ENCODE data around the gene KIAA0319L. TPM values are rescaled to one million over a fixed set of nuclear protein-coding genes. Genes with fewer than 3 reads are reported as not detected.
A peak's percentile ranks its signal among the peaks of the same experiment; 100 is the strongest.

KIAA0319L gene
- total and polyA plus RNA-seq, 2 donors (not counting 3 experiments of a cell fraction or from before 2014, with no cell fraction given) = 31.4 to 43.4 TPM

GRCh38 chr1:35555601-35556477, 1.4 kb downstream of the KIAA0319L start:
- intact Hi-C loops (cut with micrococcal nuclease) (loop anchor here (2.0 to 10.0 kb wide), 3 partner anchors 105 to 364 kb away; partner anchors contain the start of gene SFPQ), dilution Hi-C loops (cut with MboI; ENCODE audit: extremely low pct_ligation_motif_present, low sequenced_read_pairs) (no loop called here)
- no TSS peak for BruUV-seq (replicated peaks)
- Histone ChIP-seq H3K9me1 (replicated peaks; ENCODE audit: control insufficient read depth, extremely low read depth, insufficient read depth, low read length) (no peaks in the 10 kb centered on the region), H2AFZ (ENCODE audit: low read depth, low read length) (no peak overlapping the region), H3K27ac (ENCODE audit: insufficient read depth, low read depth, low read length) (no peak overlapping the region), H4K20me1 (replicated peaks; ENCODE audit: control insufficient read depth, extremely low read depth, insufficient read depth, low read length) (no peaks in the 10 kb centered on the region), H3K36me3 (ENCODE audit: control insufficient read depth in 2 of 2, extremely low read depth in 1 of 2, insufficient read depth in 2 of 2, low read length in 2 of 2) (no peaks in the 10 kb centered on the region), H3K79me2 (ENCODE audit: control insufficient read depth, insufficient read depth, low read length) (peaks cover 13% of the 10 kb centered on the region), H3K9ac (replicated peaks; ENCODE audit: extremely low read depth, insufficient read depth, low read length) (no peak overlapping the region), H3K4me2 (ENCODE audit: insufficient read depth, low read length) (peak overlapping the region; percentile 93), H3K4me1 (ENCODE audit: control insufficient read depth, extremely low read depth, insufficient read depth, low read length) (peaks cover 6% of the 10 kb centered on the region), H3K9me3 (replicated peaks; ENCODE audit: control insufficient read depth, insufficient read depth, low read length) (no peaks in the 10 kb centered on the region), H3K4me3 (replicated peaks in 1 of 3; ENCODE audit: insufficient read depth in 1 of 3, low read depth in 1 of 3, low read length in 3 of 3) (peak overlapping the region in 1 of 3 experiments; percentile 59), H3K27me3 (ENCODE audit: control insufficient read depth in 2 of 2, insufficient read depth in 2 of 2, low read length in 2 of 2) (no peaks in the 10 kb centered on the region)
- FAIRE-seq (peak; percentile 47), DNase-seq (ENCODE audit: low read depth, low spot score) (no peak)
- ChIA-PET POLR2A (interaction anchor here (2.3 kb wide), 1 partner anchor 104 kb away, joined by 15 read pairs; no protein-coding TSS in a partner anchor), CTCF (interaction anchor here (0.7 to 8.5 kb wide), 5 partner anchors 9 to 103 kb away, joined by 3 to 155 read pairs (median 9); no protein-coding TSS in a partner anchor)
- TF ChIP-seq POLR2AphosphoS5 (IDR thresholded peaks at IDR 0.05; ENCODE audit: insufficient read depth, low read depth, low read length) = no peak
- TF ChIP-seq FOS (IDR thresholded peaks at IDR 0.05; ENCODE audit: borderline replicate concordance, insufficient read depth, low read length) = no peak
- no peak for TF ChIP-seq GATA2 (IDR thresholded peaks at IDR 0.05; ENCODE audit: insufficient read depth, insufficient read length, low read depth, low read length)
- TF ChIP-seq, protein P1, sequence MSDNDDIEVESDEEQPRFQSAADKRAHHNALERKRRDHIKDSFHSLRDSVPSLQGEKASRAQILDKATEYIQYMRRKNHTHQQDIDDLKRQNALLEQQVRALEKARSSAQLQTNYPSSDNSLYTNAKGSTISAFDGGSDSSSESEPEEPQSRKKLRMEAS (IDR thresholded peaks at IDR 0.05; ENCODE audit: insufficient read depth, insufficient read length) = no peak

DNA sequence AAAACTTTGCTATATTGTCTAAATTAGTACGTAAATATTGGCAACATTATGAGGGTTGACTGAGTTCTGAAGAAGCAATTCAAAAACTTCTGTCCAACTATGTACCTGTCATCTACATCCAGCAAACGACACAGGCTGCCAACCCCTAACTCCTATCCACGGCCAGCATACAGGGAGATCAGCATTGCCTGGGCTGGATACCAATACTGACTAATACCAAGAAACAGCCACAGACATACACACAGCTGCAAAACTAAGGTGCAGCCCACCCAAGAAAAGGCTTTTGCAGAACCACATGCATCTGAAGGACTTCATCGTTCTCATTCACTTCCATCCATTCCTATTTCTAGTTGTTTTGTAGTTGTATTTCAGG, 2.0 kb downstream of the KIAA0319L start:
- no peaks in the 10 kb centered on the region for H3K27me3 ChIP-seq (ENCODE audit: control insufficient read depth in 2 of 2, insufficient read depth in 2 of 2, low read length in 2 of 2)
- H3K4me3 ChIP-seq (replicated peaks in 1 of 3; ENCODE audit: insufficient read depth in 1 of 3, low read depth in 1 of 3, low read length in 3 of 3) = no peak overlapping the region
- no peaks in the 10 kb centered on the region for H3K9me1 ChIP-seq (replicated peaks; ENCODE audit: control insufficient read depth, extremely low read depth, insufficient read depth, low read length)
- H3K9me3 ChIP-seq (replicated peaks; ENCODE audit: control insufficient read depth, insufficient read depth, low read length) = no peaks in the 10 kb centered on the region
- POLR2A ChIA-PET = no interaction called here
- intact Hi-C loops (cut with micrococcal nuclease) = loop anchor here (5.0 to 10.0 kb wide), 2 partner anchors 270 to 363 kb away; partner anchors contain the start of gene SFPQ
- H3K9ac ChIP-seq (replicated peaks; ENCODE audit: extremely low read depth, insufficient read depth, low read length) = no peak overlapping the region
- TF ChIP-seq EZH2 (IDR thresholded peaks at IDR 0.05; ENCODE audit: borderline replicate concordance, low read depth, low read length, severe bottlenecking) (no peak), FOS (IDR thresholded peaks at IDR 0.05; ENCODE audit: borderline replicate concordance, insufficient read depth, low read length) (no peak), POLR2A (IDR thresholded peaks at IDR 0.05; ENCODE audit: low read depth, low read length) (no peak), GATA2 (IDR thresholded peaks at IDR 0.05; ENCODE audit: insufficient read depth, insufficient read length, low read depth, low read length) (no peak), JUN (IDR thresholded peaks at IDR 0.05; ENCODE audit: borderline replicate concordance, insufficient read depth, insufficient read length, low read depth) (no peak), MYC (IDR thresholded peaks at IDR 0.05; ENCODE audit: low read depth, low read length) (no peak), POLR2AphosphoS5 (IDR thresholded peaks at IDR 0.05; ENCODE audit: insufficient read depth, low read depth, low read length) (no peak)
- TF ChIP-seq, protein P2, sequence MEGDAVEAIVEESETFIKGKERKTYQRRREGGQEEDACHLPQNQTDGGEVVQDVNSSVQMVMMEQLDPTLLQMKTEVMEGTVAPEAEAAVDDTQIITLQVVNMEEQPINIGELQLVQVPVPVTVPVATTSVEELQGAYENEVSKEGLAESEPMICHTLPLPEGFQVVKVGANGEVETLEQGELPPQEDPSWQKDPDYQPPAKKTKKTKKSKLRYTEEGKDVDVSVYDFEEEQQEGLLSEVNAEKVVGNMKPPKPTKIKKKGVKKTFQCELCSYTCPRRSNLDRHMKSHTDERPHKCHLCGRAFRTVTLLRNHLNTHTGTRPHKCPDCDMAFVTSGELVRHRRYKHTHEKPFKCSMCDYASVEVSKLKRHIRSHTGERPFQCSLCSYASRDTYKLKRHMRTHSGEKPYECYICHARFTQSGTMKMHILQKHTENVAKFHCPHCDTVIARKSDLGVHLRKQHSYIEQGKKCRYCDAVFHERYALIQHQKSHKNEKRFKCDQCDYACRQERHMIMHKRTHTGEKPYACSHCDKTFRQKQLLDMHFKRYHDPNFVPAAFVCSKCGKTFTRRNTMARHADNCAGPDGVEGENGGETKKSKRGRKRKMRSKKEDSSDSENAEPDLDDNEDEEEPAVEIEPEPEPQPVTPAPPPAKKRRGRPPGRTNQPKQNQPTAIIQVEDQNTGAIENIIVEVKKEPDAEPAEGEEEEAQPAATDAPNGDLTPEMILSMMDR (IDR thresholded peaks at IDR 0.05; ENCODE audit: extremely low read depth in 1 of 2, insufficient read depth in 1 of 2, low read depth in 1 of 2, low read length in 2 of 2) = no peak
- TF ChIP-seq, protein P1 (IDR thresholded peaks at IDR 0.05; ENCODE audit: insufficient read depth, insufficient read length) = no peak
- no peak for FAIRE-seq
- no peak overlapping the region for H3K27ac ChIP-seq (ENCODE audit: insufficient read depth, low read depth, low read length)
- BruUV-seq (replicated peaks) = no TSS peak
- H3K79me2 ChIP-seq (ENCODE audit: control insufficient read depth, insufficient read depth, low read length) = peaks cover 13% of the 10 kb centered on the region
- no peaks in the 10 kb centered on the region for H4K20me1 ChIP-seq (replicated peaks; ENCODE audit: control insufficient read depth, extremely low read depth, insufficient read depth, low read length)
- no peak for DNase-seq (ENCODE audit: low read depth, low spot score)
- CTCF ChIA-PET = interaction anchor here (1.1 to 8.5 kb wide), 3 partner anchors 9 to 103 kb away, joined by 3 to 155 read pairs (median 10); no protein-coding TSS in a partner anchor
- H3K36me3 ChIP-seq (ENCODE audit: control insufficient read depth in 2 of 2, extremely low read depth in 1 of 2, insufficient read depth in 2 of 2, low read length in 2 of 2) = no peaks in the 10 kb centered on the region
- dilution Hi-C loops (cut with MboI; ENCODE audit: extremely low pct_ligation_motif_present, low sequenced_read_pairs) = no loop called here
- H3K4me1 ChIP-seq (ENCODE audit: control insufficient read depth, extremely low read depth, insufficient read depth, low read length) = peaks cover 6% of the 10 kb centered on the region
- H2AFZ ChIP-seq (ENCODE audit: low read depth, low read length) = no peak overlapping the region
- no peak overlapping the region for H3K4me2 ChIP-seq (ENCODE audit: insufficient read depth, low read length)
